SU-DHL-6 (cell line): ENCODE measurements around the gene STAMBPL1.

Source experiments
- EZH2phosphoT487 ChIP-seq: fragments of 200-600 bp; sonication (generic), shearing (Covaris generic); conservative IDR thresholded peaks from 2 replicates; pipeline ENCODE4 v1.6.1; 2018; ENCODE audit warnings: mild to moderate bottlenecking, antibody characterized with exemption, low read length, moderate library complexity, mixed read lengths
- TF ChIP-seq, protein P1 (sequence below): fragments of 200-600 bp; sonication (generic); IDR thresholded peaks from one replicate; pipeline ENCODE4 v1.5.1; 2017; ENCODE audit warnings: antibody characterized with exemption, mild to moderate bottlenecking, low read length, moderate library complexity; ENCODE audit not compliant: insufficient read depth, poor library complexity, severe bottlenecking

- TF ChIP-seq, protein P1, sequence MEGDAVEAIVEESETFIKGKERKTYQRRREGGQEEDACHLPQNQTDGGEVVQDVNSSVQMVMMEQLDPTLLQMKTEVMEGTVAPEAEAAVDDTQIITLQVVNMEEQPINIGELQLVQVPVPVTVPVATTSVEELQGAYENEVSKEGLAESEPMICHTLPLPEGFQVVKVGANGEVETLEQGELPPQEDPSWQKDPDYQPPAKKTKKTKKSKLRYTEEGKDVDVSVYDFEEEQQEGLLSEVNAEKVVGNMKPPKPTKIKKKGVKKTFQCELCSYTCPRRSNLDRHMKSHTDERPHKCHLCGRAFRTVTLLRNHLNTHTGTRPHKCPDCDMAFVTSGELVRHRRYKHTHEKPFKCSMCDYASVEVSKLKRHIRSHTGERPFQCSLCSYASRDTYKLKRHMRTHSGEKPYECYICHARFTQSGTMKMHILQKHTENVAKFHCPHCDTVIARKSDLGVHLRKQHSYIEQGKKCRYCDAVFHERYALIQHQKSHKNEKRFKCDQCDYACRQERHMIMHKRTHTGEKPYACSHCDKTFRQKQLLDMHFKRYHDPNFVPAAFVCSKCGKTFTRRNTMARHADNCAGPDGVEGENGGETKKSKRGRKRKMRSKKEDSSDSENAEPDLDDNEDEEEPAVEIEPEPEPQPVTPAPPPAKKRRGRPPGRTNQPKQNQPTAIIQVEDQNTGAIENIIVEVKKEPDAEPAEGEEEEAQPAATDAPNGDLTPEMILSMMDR: no peak
- no peak for TF ChIP-seq EZH2phosphoT487
These were observed 28.1 kb downstream of the STAMBPL1 start for GRCh38 chr10:88908194-88908593.
